Esophagus muscularis mucosa (tissue), 4 donors: ENCODE results near the gene RNASET2.

Experiments
- CTCF ChIP-seq, 3 experiments: fragments of 200-600 bp in 2 of 3; fragments of 450-650 bp in 1 of 3; sonication (generic) in 2 of 3; IDR thresholded peaks; one replicate each; pipeline ENCODE4 v1.5.1; 2017 to 2019; ENCODE audit warnings: antibody characterized with exemption in 3 of 3, mild to moderate bottlenecking in 2 of 3, moderate library complexity in 1 of 3
- EP300 ChIP-seq: sonication (generic); formaldehyde crosslinking; IDR thresholded peaks from one replicate; pipeline ENCODE4 v1.6.1; 2017; ENCODE audit warnings: antibody characterized with exemption
- POLR2A ChIP-seq: fragments of 450-650 bp; IDR thresholded peaks from one replicate; pipeline ENCODE4 v1.6.1; 2017; ENCODE audit warnings: antibody characterized with exemption, moderate library complexity, mild to moderate bottlenecking, low read depth

- no peak for TF ChIP-seq POLR2A
- TF ChIP-seq CTCF (IDR thresholded peaks at IDR 0.05) = no peak
- no peak for TF ChIP-seq EP300
Measured at GRCh38 chr6:166900956-166901607, 55.3 kb downstream of the RNASET2 start.
